ENCODE results near the gene RPL29.
A peak's percentile ranks its signal among the peaks of the same experiment; 100 is the strongest.

RPL29 gene

DNA sequence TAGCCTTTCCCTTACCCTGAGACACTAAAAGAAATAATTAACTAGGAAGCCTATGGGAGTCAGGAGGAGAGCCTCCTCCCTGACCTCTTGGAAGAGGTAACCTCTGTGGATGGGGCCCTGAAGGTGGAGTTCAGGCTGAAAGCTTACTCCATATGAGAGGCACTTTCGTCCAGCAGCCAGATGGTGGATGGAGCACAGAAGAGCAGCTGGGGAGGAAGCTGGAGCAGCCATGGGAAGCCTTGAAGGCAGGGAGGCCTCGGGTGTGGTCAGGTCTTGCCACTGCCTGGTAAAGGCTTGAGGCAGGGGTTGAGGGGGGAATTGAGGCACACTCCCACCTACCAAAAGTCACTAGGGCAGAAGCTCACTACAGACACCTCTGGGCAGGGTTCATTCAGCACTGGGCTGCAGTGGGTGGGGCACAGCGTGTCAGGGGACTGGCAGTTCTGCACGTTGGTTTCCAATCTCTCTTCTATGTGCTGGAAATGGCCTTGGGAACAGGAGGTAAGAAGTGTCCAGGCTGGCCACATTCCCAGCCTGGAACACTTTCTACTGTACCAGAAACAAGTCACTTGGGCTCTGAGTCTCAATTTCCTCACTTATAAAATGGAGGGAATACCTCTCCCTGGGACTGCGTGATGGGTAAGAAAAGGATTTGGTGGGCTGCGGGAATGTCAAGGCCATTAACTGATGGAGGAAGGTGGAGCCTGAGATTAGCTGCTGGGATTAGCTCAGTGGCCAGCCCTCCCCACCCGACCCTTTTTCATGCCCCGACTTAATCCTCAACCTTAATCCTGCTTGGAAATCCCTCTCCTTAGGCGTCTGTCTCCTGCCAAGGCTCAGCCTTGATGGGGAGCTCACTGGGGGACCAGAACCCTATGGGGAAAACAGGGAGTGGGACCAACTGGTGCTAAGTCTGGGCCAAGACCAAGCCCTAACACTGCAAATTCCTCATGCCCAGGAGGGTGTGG lies 33.8 kb downstream of the RPL29 start:
- DNase-seq, result no peak

DNA sequence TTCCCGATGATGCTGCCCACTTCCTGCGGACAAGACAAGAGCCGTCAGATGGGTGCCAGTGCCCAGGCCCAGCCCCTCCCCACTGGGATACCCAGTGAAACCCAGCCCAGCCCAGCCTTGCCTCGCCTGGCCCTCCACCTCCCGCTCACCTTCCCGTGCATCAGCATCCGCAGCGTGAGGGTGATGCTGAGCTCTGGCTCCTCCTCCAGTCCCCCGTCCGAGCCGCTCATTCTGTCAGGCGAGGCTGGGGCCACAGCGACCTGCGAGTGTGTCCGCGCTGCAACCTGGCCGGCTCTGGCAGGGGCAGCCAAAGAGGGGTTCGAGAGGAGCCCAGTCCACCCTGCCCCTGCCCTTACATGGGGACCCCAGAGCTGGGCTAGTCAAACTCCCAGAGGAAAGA lies 34.7 kb downstream of the RPL29 start:
- DNase-seq, result no peak

DNA sequence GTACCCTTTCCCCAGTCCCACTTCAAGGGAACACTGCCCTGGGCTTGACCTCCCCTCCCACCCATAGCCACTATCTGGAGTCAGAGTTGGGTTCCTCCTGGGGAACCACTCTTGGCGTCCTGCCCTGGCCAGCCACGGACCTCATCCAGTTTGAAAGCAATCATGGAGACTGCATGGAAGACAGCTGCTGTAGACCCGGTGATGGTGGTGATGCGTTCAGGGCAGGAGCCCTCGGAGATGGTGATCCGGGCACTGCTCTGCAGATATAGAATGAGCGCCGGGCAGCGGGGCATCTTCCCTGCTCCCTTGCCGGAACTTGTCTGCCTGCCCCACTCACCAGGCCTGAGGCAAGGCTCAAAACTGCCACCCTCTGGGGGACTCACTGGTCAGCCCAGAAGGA lies 35.3 kb downstream of the RPL29 start:
- DNase-seq, result no peak

DNA sequence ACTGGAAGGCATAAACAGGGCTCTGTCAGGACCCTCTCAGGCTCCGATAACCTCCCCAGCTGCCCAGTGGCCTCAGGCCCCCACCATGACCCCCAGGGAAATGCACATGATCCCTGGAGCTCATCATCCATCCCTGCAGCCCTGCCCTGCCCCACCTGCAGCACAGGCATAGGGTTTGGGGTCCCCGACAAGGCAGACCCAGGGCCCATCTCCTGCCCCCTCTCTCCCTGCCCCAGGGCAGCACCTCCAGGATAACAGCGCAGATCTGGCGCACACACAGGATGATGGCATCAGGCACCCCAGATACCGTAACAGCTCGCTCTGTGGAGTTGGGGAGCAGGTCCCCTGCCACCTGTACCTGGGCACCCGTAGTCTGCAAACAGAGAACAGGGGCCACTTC lies 36.0 kb downstream of the RPL29 start:
- no peak for DNase-seq

DNA sequence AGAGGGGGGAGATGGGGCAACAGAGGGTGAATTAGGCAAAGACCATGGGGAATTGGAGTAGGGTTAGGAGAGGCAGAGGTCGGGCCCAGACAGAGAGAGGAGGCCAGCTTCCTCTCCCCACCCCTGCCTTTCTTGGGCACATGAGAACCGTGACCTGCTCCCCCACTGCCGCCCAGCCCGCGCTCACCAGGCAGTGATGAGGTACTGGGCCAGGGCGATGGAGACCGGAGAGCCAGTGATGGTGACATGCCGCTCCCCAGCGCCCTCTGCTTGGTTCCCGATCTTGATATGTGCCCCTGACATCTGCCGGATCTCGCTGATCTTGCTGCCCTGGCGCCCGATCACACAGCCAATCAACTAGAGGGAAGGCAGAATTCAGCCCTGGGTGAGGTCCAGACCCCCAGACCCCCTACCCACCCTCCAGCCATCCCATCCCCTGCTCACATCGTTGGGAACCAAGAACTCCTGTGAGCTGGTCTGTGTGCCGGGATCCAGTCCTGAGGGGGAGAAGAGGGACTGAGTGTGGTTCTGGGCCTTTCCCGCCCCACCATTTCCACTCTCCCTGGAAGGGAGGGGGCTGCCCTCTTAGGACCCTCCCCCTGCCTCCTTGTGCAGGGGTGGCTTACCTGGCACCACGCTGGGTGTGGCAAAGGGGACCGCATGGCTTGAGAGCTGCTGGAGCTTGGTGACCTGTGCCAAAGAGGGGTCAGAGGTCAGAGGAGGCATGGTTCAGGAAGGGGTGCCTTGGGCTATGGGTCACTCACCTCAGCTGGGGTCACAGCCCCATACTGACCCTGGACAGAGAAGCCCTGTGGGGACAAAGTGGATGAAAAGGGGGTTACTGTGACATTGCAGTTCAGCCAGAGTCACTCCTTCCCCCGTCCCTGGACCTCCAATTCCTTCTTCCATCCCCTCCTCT lies 36.8 kb downstream of the RPL29 start:
- no peak for DNase-seq

DNA sequence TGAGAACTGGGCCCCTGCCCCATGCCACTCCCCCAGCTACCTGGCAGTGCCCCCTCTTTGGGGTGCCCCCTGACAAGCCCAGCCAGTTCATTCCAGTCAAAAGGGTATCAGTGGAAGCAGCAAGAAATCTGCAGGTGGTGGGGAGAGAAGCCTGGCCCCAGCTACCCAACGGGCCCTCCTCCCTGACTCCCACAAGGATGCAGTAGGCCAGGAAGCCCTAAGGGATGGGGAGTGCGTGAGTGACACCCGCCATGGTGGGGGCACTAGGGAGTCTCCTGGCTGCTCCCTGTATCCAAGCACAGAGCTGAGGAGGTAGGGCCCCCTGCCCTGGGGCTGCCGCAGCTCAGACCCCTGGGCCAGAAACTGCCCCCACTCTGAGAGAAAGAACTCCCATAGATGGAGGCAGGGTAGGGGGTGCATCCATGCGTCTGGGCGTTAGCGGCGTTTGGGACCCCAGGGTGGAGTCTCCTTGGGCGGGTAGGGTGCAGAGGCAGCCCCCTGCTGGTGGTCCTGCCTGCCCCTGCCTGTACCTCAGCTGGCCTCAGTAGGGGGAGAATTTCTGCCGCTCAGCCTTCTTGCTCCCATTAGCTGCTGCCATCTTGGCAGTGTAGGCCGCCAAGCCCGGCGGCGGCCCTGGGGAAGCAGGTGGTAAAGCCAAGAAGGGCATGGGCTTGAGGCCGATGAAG lies 38.0 kb downstream of the RPL29 start:
- DNase-seq, result no peak

DNA sequence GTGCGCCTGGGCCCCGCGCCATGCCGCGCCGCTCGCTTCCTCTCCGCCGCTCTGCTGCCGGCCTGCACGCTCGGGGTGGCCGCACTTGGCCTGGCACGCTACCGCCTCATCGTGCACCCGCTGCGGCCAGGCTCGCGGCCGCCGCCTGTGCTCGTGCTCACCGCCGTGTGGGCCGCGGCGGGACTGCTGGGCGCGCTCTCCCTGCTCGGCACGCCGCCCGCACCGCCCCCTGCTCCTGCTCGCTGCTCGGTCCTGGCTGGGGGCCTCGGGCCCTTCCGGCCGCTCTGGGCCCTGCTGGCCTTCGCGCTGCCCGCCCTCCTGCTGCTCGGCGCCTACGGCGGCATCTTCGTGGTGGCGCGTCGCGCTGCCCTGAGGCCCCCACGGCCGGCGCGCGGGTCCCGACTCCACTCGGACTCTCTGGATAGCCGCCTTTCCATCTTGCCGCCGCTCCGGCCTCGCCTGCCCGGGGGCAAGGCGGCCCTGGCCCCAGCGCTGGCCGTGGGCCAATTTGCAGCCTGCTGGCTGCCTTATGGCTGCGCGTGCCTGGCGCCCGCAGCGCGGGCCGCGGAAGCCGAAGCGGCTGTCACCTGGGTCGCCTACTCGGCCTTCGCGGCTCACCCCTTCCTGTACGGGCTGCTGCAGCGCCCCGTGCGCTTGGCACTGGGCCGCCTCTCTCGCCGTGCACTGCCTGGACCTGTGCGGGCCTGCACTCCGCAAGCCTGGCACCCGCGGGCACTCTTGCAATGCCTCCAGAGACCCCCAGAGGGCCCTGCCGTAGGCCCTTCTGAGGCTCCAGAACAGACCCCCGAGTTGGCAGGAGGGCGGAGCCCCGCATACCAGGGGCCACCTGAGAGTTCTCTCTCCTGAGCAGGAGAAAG lies 39.6 kb downstream of the RPL29 start:
- DNase-seq, result peak; percentile 32

DNA sequence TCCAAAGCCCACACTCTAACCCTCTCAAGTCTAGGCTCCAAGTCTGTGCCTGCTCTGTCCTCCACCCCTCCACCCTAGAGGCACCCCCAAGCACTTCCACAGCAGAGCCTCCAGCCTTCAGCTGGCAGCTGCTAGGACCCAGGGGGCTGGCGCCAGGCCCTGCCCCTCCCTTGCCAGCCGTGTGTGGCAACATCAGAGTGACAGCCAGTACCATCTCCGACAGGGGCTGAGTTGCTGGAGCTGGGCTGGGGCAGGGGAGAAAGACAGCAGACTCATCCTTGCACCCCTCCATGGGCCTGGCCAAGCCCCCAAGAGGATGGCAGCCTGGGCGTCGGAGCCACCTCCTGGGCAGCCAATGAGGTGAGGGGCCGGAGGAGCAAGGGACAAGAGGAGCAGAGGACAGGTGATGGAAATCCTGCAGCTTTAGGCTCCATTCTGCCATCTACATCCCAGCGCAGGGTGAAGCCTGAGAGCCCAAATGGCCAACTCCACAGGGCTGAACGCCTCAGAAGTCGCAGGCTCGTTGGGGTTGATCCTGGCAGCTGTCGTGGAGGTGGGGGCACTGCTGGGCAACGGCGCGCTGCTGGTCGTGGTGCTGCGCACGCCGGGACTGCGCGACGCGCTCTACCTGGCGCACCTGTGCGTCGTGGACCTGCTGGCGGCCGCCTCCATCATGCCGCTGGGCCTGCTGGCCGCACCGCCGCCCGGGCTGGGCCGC lies 40.4 kb downstream of the RPL29 start, which contains the start of gene GPR62:
Gene GPR62 (plus strand): TSS at position 207 of the 718 bp plus-strand sequence. CDS start 272 bp downstream, at position 479.
- no peak for DNase-seq

DNA sequence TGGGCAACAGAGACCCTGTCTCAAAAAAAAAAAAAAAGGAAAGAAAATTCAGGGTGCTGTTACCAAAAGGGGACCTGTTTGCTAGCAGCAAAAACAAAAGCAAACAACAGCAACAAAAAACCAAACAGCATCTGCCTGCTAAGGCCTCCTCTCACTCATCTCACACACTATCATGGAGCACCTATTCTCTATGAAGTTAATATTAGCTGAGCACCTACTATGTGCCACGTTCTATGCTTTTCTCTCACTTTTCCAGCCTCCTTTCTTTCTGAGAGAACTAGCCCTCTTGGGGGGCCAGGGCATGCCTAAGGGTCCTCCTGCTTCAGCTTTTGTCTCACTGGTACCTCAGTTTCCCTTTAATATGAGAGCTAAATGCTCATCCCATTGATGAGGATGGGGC lies 41.0 kb downstream of the RPL29 start:
- no peak for DNase-seq

DNA sequence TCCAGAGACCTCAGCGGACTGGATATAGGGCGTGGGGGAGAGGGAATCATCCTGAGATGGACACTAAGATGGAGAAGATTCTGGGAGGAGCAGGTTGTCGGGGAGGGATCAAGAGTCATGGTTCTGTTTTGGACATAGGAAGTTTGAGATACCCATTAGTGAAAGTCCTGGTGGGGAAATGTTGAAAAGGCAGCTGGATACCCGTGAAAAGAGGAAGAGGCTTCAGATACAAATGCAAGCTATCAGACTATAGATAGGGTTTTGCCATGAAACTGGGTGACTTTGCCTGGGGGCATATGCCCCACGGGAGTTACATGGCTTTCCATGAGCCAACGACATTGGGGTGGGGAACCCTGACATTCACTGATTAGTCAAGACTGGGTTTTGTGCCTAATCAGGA lies 41.6 kb downstream of the RPL29 start:
- no peak for DNase-seq

DNA sequence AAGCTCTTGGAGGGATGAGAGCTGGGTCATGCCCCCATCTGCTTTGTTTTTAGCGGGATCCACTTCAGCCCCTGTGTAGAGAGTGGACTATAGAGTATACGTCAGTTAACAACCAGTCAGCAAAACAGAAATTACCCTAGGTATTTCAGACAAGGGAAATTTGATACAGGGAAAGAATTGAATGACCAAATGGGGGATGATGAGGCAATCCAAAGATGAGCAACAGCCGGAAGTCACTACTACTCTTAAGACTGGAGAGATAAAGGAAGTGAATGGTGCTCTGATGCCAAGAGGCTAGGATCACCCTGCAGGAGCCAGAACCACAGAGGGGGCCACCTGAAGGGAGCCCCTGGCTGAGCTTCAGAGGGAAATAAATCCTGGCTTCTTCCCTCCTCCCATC lies 42.2 kb downstream of the RPL29 start:
- no peak for DNase-seq

DNA sequence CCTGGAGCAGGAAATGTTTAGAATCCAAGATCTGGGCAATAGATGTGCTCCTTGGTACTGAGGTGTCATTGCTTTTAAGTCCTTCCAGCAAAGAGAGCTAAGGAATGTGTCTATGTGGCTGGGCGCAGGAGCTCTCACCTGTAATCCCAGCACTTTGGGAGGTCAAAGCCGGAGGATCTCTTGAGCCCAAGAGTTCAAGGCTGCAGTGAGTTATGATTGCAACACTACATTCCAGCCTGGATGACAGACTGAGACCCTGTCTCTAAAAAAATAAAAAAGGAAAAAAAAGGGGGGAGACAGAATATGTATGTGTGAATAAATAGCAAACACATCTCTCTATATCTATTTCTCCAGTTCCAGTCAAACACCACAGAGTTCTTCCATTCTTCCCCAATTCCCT lies 44.8 kb downstream of the RPL29 start:
- no peak for DNase-seq

DNA sequence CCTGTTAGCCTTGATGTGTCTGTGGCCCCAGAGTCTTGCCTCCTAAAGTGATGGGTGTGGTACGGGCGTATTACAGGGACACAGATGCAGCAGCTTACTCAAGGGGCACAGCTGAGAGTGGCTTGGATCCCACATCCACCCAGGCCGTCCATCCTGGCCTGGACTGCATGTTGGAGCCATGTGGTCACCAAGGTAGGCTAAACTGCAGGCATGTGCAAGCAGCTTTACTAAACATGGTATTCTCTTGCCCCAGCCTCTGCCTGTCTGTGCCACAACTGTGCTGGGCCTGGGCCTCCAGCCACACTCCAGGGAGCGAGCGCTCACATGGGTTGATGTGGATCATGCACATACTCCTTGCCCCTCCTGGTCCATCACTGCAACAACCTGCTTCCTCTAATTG lies 46.6 kb downstream of the RPL29 start:
- DNase-seq, result no peak

DNA sequence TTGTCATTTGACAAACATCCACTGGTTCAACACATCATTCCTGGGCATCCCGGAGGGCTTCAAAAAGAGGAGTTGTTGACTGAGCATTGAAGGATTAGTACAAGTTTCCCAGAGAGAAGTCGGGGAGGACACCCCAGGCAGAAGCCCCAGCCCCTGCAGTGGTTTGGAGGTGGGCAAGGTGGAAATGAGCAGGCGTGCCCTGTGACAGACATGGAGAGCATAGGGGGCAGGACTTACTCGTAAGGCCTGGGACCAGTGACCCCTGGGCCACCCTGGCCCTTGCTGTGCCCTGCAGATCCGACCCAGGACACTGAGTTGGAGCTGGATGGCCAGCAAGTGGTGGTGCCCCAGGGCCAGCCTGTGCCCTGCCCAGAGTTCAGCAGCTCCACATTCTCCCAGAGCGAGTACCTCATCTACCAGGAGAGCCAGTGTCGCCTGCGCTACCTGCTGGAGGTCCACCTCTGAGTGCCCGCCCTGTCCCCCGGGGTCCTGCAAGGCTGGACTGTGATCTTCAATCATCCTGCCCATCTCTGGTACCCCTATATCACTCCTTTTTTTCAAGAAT lies 47.6 kb downstream of the RPL29 start:
- no peak for DNase-seq

DNA sequence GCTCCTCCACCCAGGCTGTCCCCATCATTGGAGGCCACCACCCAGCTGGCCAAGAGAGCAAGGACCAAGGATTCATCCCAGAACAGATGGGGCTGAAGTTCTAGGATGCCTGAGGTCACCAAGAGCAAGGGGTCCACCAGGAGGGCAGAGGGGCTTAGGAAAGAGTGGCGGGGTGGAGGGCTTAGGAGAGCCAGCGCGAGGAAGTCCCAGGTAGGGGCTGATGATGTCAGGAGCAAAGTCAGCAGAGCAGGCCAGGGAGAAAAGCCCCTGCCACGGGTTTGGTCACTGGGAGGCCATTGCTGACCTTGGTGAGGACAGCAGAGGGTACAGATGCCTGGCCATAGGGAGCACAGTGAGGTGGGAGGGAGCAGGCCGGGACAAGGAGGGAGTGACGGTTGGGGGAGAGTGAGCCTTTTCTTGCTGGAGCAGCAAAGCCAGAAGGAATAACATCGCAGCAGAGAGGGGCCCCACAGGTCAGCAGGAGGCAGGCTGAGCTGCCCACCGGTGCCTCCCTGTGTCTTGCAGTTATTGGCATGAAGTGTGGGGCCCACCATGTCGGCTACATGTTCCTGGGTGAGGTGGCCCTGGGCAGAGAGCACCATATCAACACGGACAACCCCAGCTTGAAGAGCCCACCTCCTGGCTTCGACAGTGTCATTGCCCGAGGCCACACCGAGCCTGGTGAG lies 48.3 kb downstream of the RPL29 start:
- DNase-seq, result no peak

DNA sequence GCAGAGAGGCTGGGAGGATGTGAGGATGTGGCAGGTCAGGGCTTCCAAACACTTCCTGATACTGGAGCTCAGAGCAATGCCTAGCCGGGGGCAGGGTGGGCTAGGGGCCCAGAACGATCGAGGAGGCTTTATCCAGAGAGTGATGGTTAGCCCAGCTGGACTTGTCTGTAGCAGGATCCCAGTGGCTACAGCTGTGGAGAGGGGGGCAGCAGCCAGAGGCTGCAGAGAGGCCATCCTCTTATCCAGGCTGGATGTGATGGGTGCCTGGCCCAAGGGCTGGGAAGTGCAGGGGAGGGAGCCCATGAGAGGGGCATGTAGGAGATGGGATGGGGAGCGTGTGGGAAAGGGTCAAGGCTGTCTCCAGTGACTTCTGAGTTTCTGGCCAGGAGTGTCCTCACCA lies 48.9 kb downstream of the RPL29 start:
- no peak for DNase-seq

DNA sequence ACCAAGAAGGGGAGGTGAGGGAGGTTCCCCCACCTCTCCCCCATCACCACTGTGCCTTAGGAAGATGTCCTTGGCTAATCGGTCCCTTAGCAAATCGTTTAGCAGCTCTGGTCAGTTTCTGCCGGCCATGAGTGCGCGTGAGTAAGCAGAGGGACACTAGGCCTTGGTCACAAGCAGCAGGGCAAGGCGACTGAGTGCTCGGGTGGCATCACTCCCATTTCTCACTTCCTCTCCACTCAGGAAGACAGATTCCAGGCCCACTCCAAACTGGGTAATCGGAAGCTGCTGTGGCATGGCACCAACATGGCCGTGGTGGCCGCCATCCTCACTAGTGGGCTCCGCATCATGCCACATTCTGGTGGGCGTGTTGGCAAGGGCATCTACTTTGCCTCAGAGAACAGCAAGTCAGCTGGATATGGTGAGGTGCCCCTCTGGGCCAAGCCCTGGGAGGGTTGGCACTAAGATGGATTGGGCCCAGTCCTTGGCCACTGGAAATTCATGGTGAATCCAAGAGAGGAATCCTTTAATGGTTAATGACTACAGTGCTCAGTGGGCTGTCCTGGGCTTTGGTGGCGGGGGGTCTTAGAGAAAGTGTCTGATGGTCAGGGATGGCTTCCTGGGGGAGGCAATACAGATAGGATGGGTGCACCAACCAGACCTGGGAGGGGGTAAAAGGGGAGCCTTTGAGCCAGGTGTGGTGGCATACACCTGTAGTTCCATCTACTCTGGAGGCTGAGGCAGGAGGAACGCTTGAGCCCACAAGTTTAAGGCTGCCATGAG lies 49.6 kb downstream of the RPL29 start:
- no peak for DNase-seq

DNA sequence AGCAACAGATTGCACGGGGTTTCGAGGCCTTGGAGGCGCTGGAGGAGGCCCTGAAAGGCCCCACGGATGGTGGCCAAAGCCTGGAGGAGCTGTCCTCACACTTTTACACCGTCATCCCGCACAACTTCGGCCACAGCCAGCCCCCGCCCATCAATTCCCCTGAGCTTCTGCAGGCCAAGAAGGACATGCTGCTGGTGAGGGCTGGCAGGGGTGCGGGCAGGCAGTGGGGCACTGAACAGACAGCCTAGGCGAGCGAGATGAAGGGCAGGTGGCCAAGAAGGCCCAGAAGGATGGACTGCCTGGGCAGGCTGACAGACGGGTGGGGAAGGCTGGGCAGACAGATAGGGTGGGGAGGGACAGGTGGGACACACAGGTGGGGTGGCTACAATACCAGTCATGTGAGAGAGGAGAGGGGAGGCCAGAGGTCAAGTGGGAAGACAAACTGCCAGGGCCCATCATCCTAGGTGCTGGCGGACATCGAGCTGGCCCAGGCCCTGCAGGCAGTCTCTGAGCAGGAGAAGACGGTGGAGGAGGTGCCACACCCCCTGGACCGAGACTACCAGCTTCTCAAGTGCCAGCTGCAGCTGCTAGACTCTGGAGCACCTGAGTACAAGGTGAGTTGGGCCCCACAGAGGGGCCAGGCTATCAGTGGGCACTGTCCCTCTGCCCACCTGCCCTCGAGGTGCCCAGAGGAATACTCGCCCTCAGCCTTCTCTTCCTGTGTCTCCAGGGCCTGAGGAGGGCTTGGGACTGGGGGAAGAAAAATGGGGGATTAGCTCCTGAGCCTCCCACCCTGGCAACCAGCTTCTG lies 50.5 kb downstream of the RPL29 start:
- DNase-seq, result no peak
